Transverse colon (tissue), 4 donors: ENCODE results near the gene TRIM29. TPM values are rescaled to one million over a fixed set of nuclear protein-coding genes. Genes with fewer than 3 reads are reported as not detected.

ENCODE experiments used
- DNase-seq: peaks from one replicate; pipeline ENCODE4 v3.0.0-alpha.2; 2019
- H3K27ac ChIP-seq, 4 donors: fragments of 200-600 bp; sonication (generic); 2 replicates each; pipeline ENCODE4 v1.5.1; 2016 to 2018; ENCODE audit warnings: inconsistent platforms in 4 of 4
- H3K27me3 ChIP-seq: fragments of 200-600 bp; sonication (generic); 2 replicates; pipeline ENCODE4 v1.5.1; 2017; ENCODE audit warnings: inconsistent platforms
- H3K36me3 ChIP-seq, 4 donors: fragments of 200-600 bp; sonication (generic); 2 replicates each; pipeline ENCODE4 v1.5.1; 2017 to 2019; ENCODE audit warnings: inconsistent platforms in 4 of 4
- H3K4me1 ChIP-seq, 4 donors: fragments of 200-600 bp; sonication (generic); 2 replicates each; pipeline ENCODE4 v1.5.1; 2017 to 2020; ENCODE audit warnings: inconsistent platforms in 4 of 4
- H3K4me3 ChIP-seq, 4 donors: fragments of 200-600 bp; sonication (generic); 1 replicate in 1 of 4; 2 replicates in 3 of 4; pipeline versions ENCODE4 v1.5.1 to v1.6.1; 2017 to 2019; ENCODE audit warnings: inconsistent platforms in 4 of 4
- H3K9me3 ChIP-seq, 2 donors: fragments of 200-600 bp; sonication (generic); 2 replicates each; pipeline ENCODE4 v1.5.1; 2017 to 2019; ENCODE audit warnings: inconsistent platforms in 2 of 2
- CTCF ChIP-seq, 5 experiments: fragments of 200-600 bp in 3 of 5; fragments of 450-650 bp in 2 of 5; sonication (generic) in 3 of 5; IDR thresholded peaks; 1 replicate in 2 of 5; 2 replicates in 3 of 5; pipeline ENCODE4 v1.5.1; 2016 to 2017; ENCODE audit warnings: antibody characterized with exemption in 5 of 5, inconsistent platforms in 3 of 5, mild to moderate bottlenecking in 2 of 5, moderate library complexity in 1 of 5
- EP300 ChIP-seq: sonication (generic); formaldehyde crosslinking; IDR thresholded peaks from one replicate; pipeline ENCODE4 v1.6.1; 2017; ENCODE audit warnings: antibody characterized with exemption, low read depth
- POLR2A ChIP-seq: fragments of 450-650 bp; IDR thresholded peaks from one replicate; pipeline ENCODE4 v1.6.1; 2016; ENCODE audit warnings: antibody characterized with exemption, mild to moderate bottlenecking, moderate library complexity
- POLR2AphosphoS5 ChIP-seq, 3 donors: sonication (generic); formaldehyde crosslinking; IDR thresholded peaks; one replicate each; pipeline ENCODE4 v1.6.1; 2016; ENCODE audit warnings: antibody characterized with exemption in 3 of 3
- WGBS, 2 donors: methylation state at CpG; one replicate each; pipeline ENCODE4 v1.1.5; 2018; ENCODE audit warnings: low coverage in 1 of 2; 5-methylcytosine and 5-hydroxymethylcytosine counted together
- in situ Hi-C, 4 donors: fragments of 200-750 bp; cut with MboI; loops; one replicate each; pipeline versions ENCODE4 v1.15.0 to v1.15.1; 2017; ENCODE audit warnings: low sequenced_read_pairs in 3 of 4, low pct_ligation_motif_present in 1 of 4, low pct_unique_long_range_greater_than_20kb in 1 of 4
- intact Hi-C: fragments of 100-400 bp; cut with DNase I; formaldehyde crosslinking; loops from one replicate; pipeline ENCODE4 v1.15.1; 2023; ENCODE audit warnings: low total_unique reads
- total RNA-seq, 4 donors: library from RNA; depleted of rRNA; stranded (reverse); fragments of >200 nt; gene quantifications; one replicate each; pipeline ENCODE4 v1.1.0, GENCODE V29; 2016

Gene TRIM29
- total RNA-seq, 4 donors from 2014 or later: 0.75 to 7.8 (median 4.4) TPM; not detected in 1

- no peak for DNase-seq
- H3K4me3 ChIP-seq: no peak overlapping the region
- in situ Hi-C loops (loop anchor here (5.0 to 10.0 kb wide), 5 partner anchors 55 to 132 kb away; no protein-coding TSS in a partner anchor), intact Hi-C loops (loop anchor here (5.0 kb wide), 1 partner anchor 132 kb away; no protein-coding TSS in a partner anchor)
- H3K27me3 ChIP-seq: peaks cover 52% of the 10 kb centered on the region
- no peaks in the 10 kb centered on the region for H3K9me3 ChIP-seq
- WGBS, 2 donors: 60% methylated on average over 22 of the region's 27 CpGs; no CpG with 5 or more reads in 1 of the 2 donors
- TF ChIP-seq EP300 (no peak), POLR2A (no peak), CTCF (IDR thresholded peaks at IDR 0.05) (no peak), POLR2AphosphoS5 (IDR thresholded peaks at IDR 0.05) (no peak)
- no peak overlapping the region for H3K27ac ChIP-seq
- no peaks in the 10 kb centered on the region for H3K36me3 ChIP-seq
- peaks cover 6 to 22% (median 17%) of the 10 kb centered on the region in 4 donors for H3K4me1 ChIP-seq
These were observed 32.2 kb upstream of the TRIM29 start for GRCh38 chr11:120169981-120170698.

GRCh38 chr11:120168960-120169681, 31.2 kb upstream of the TRIM29 start:
- peak; percentile 70 for DNase-seq
- H3K36me3 ChIP-seq: no peaks in the 10 kb centered on the region
- peaks cover 6 to 22% (median 17%) of the 10 kb centered on the region in 4 donors for H3K4me1 ChIP-seq
- 2% methylated on average over 60 of the region's 71 CpGs; no CpG with 5 or more reads in 1 of the 2 donors for WGBS, 2 donors
- peaks cover 57% of the 10 kb centered on the region for H3K27me3 ChIP-seq
- H3K9me3 ChIP-seq: no peaks in the 10 kb centered on the region
- intact Hi-C loops (no loop called here), in situ Hi-C loops (no loop called here)
- peak overlapping the region; percentile 35 to 58 (median 44) for H3K4me3 ChIP-seq
- TF ChIP-seq EP300: no peak
- TF ChIP-seq POLR2A: peak; percentile 16
- TF ChIP-seq POLR2AphosphoS5 (IDR thresholded peaks at IDR 0.05): peak in 1 of 3 donors; percentile 17
- peak; percentile 51 to 99 (median 90) for TF ChIP-seq CTCF (IDR thresholded peaks at IDR 0.05)
- H3K27ac ChIP-seq: peak overlapping the region in 2 of 4 donors; percentile 26 to 30

GRCh38 chr11:120168108-120168959, 30.4 kb upstream of the TRIM29 start:
- 32% methylated on average over 35 of the region's 35 CpGs; no CpG with 5 or more reads in 1 of the 2 donors for WGBS, 2 donors

More at GRCh38 chr11:120168108-120168959, 30.4 kb upstream of the TRIM29 start:
- intact Hi-C loops: no loop called here
- Histone ChIP-seq H3K36me3 (no peaks in the 10 kb centered on the region), H3K4me3 (peak overlapping the region; percentile 35 to 58 (median 44)), H3K27ac (peak overlapping the region in 2 of 4 donors; percentile 26 to 30), H3K27me3 (peaks cover 57% of the 10 kb centered on the region), H3K4me1 (peaks cover 6 to 22% (median 17%) of the 10 kb centered on the region in 4 donors), H3K9me3 (no peaks in the 10 kb centered on the region)
- in situ Hi-C loops: no loop called here
- no peak for DNase-seq
- no peak for TF ChIP-seq POLR2AphosphoS5 (IDR thresholded peaks at IDR 0.05)
- no peak for TF ChIP-seq CTCF (IDR thresholded peaks at IDR 0.05)
- no peak for TF ChIP-seq EP300
- TF ChIP-seq POLR2A: no peak
